GM12878 (cell line): ENCODE results near the gene ATP13A4.

Experiments used
- CBFB ChIP-seq: IDR thresholded peaks from 2 replicates; pipeline ENCODE4 v1.6.1; 2016; ENCODE audit warnings: antibody characterized with exemption, low read depth
- HCFC1 ChIP-seq: fragments of 150-350 bp; IDR thresholded peaks from 2 replicates; pipeline ENCODE4 v1.6.1; 2014; ENCODE audit warnings: low read length
- NFYB ChIP-seq: IDR thresholded peaks from 2 replicates; pipeline ENCODE4 v1.6.1; 2011; ENCODE audit warnings: low read depth, mild to moderate bottlenecking, low read length, improper control_type of control experiment, moderate library complexity; ENCODE audit not compliant: insufficient read depth
- TF ChIP-seq, protein P1 (sequence below): IDR thresholded peaks from 2 replicates; pipeline ENCODE4 v1.6.1; 2011; ENCODE audit warnings: low read depth, mild to moderate bottlenecking, low read length, moderate library complexity, borderline replicate concordance; ENCODE audit errors: extremely low read depth

DNA sequence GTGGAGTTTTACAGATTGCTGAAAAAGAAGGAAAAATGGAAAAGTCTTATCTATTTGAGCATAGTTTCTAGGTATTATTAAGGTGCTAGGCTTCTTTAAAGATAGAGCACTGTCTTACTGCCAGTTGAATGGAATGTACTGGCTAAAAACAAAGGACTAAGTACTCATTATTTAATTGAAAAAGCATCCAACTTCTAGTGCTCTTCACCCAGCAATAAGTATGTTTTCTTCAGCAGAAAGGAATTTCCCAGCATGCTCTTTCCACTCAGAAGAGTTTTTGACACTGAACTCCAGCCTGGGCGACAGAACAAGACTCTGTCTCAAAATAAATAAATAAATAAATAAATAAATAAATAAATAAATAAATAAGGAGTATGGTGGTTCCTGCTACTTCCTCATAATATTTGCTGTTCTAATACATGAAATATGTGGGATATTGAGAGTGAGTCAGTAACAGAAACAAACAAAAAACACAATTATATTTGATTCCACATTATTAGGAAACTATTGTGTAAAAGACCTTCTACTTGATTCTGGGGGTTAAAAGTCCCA lies 70.6 kb downstream of the ATP13A4 start:
- TF ChIP-seq CBFB (no peak), NFYB (no peak), HCFC1 (no peak)
- TF ChIP-seq, protein P1, sequence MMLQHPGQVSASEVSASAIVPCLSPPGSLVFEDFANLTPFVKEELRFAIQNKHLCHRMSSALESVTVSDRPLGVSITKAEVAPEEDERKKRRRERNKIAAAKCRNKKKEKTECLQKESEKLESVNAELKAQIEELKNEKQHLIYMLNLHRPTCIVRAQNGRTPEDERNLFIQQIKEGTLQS = no peak
